KMS-11 (cell line): ENCODE measurements around the gene MED13L.

Experiments
- H2AFZ ChIP-seq: fragments of 200-600 bp; sonication (generic); 2 replicates; pipeline ENCODE4 v1.6.1; 2016; ENCODE audit warnings: antibody characterized with exemption, mixed run types, low read depth
- H3K27ac ChIP-seq: fragments of 200-600 bp; sonication (generic); 2 replicates; pipeline ENCODE4 v1.6.1; 2016; ENCODE audit warnings: mild to moderate bottlenecking, mixed run types
- H3K27me3 ChIP-seq: fragments of 200-600 bp; sonication (generic); 2 replicates; pipeline ENCODE4 v1.6.1; 2017; ENCODE audit warnings: mild to moderate bottlenecking, low read depth, mixed run types, moderate library complexity; ENCODE audit not compliant: insufficient read depth
- H3K36me3 ChIP-seq: fragments of 200-600 bp; sonication (generic); 2 replicates; pipeline ENCODE4 v1.6.1; 2017; ENCODE audit warnings: mild to moderate bottlenecking, mixed run types; ENCODE audit not compliant: insufficient read depth
- H3K4me1 ChIP-seq: fragments of 200-600 bp; sonication (generic); 2 replicates; pipeline ENCODE4 v1.6.1; 2016; ENCODE audit warnings: mild to moderate bottlenecking, low read depth, mixed run types; ENCODE audit not compliant: poor library complexity, severe bottlenecking
- H3K4me2 ChIP-seq: fragments of 200-600 bp; sonication (generic); 2 replicates; pipeline ENCODE4 v1.7.0; 2016; ENCODE audit warnings: mild to moderate bottlenecking, mixed run types
- H3K4me3 ChIP-seq: fragments of 200-600 bp; sonication (generic); IDR thresholded peaks from 2 replicates; pipeline ENCODE4 v1.6.1; 2017; ENCODE audit warnings: low read depth, low read length, mixed read lengths; ENCODE audit not compliant: insufficient read depth
- H3K79me2 ChIP-seq: fragments of 200-600 bp; sonication (generic); 2 replicates; pipeline ENCODE4 v1.6.1; 2016; ENCODE audit warnings: low read depth, mixed run types; ENCODE audit not compliant: insufficient read depth
- H3K9ac ChIP-seq: fragments of 200-600 bp; sonication (generic); 2 replicates; pipeline ENCODE4 v1.6.1; 2016; ENCODE audit warnings: mild to moderate bottlenecking, mixed run types
- H4K20me1 ChIP-seq: fragments of 200-600 bp; sonication (generic); 2 replicates; pipeline ENCODE4 v1.6.1; 2016; ENCODE audit warnings: mild to moderate bottlenecking, mixed run types; ENCODE audit not compliant: insufficient read depth
- TF ChIP-seq, protein P1 (sequence below): fragments of 200-600 bp; sonication (generic); conservative IDR thresholded peaks from 2 replicates; pipeline ENCODE4 v1.6.1; 2017; ENCODE audit warnings: low read depth, mild to moderate bottlenecking, antibody characterized with exemption, low read length, moderate library complexity, mixed read lengths

Gene MED13L

DNA sequence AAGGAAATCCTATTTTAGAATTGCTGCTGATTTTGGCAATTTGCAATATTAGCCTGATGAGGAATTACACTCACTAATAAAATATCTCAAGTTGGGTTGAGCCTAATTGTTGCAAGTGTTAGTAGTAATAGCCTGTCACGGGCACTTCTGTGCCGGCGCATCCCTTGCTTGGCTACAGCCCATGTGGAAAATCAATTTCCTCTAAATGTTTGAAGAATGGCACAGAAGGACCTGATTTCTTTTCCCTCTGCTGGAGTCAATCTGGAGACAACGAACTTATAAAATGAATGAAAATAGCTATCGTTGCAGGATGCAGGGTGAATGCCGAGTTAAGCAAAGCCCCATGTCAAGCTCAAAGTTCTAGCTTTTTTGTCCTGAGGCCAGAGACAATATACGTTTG lies 31.2 kb upstream of the MED13L start:
- H3K27ac ChIP-seq: no peak overlapping the region
- no peaks in the 10 kb centered on the region for H3K36me3 ChIP-seq
- TF ChIP-seq, protein P1, sequence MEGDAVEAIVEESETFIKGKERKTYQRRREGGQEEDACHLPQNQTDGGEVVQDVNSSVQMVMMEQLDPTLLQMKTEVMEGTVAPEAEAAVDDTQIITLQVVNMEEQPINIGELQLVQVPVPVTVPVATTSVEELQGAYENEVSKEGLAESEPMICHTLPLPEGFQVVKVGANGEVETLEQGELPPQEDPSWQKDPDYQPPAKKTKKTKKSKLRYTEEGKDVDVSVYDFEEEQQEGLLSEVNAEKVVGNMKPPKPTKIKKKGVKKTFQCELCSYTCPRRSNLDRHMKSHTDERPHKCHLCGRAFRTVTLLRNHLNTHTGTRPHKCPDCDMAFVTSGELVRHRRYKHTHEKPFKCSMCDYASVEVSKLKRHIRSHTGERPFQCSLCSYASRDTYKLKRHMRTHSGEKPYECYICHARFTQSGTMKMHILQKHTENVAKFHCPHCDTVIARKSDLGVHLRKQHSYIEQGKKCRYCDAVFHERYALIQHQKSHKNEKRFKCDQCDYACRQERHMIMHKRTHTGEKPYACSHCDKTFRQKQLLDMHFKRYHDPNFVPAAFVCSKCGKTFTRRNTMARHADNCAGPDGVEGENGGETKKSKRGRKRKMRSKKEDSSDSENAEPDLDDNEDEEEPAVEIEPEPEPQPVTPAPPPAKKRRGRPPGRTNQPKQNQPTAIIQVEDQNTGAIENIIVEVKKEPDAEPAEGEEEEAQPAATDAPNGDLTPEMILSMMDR: no peak
- H3K9ac ChIP-seq: no peak overlapping the region
- H4K20me1 ChIP-seq: no peaks in the 10 kb centered on the region
- H2AFZ ChIP-seq: no peak overlapping the region
- H3K4me2 ChIP-seq: no peak overlapping the region
- no peaks in the 10 kb centered on the region for H3K4me1 ChIP-seq
- no peaks in the 10 kb centered on the region for H3K79me2 ChIP-seq
- H3K4me3 ChIP-seq: no peak overlapping the region
- H3K27me3 ChIP-seq: no peaks in the 10 kb centered on the region

DNA sequence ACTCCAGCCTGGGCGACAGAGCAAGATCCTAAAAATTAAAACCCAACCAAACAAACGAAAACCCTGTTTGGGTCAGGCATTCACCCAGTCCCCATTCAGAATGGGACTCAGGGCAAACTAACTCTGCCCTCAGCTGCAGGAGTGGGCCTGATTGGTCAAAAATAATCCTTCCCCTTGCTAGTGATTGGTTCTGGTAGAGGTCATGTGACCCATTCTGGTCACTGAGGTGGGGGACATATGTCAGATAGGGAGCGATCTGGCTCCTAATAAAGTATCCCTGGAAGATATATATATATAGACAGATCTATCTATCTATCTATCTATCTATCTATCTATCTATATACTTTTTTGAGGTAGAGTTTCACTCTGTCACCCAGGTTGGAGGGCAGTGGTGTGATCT lies 29.5 kb upstream of the MED13L start:
- no peaks in the 10 kb centered on the region for H3K4me1 ChIP-seq
- no peaks in the 10 kb centered on the region for H4K20me1 ChIP-seq
- no peak overlapping the region for H3K9ac ChIP-seq
- H3K79me2 ChIP-seq: no peaks in the 10 kb centered on the region
- TF ChIP-seq, protein P1: no peak
- no peak overlapping the region for H3K27ac ChIP-seq
- no peak overlapping the region for H3K4me2 ChIP-seq
- no peak overlapping the region for H2AFZ ChIP-seq
- no peaks in the 10 kb centered on the region for H3K27me3 ChIP-seq
- no peaks in the 10 kb centered on the region for H3K36me3 ChIP-seq
- H3K4me3 ChIP-seq: no peak overlapping the region

DNA sequence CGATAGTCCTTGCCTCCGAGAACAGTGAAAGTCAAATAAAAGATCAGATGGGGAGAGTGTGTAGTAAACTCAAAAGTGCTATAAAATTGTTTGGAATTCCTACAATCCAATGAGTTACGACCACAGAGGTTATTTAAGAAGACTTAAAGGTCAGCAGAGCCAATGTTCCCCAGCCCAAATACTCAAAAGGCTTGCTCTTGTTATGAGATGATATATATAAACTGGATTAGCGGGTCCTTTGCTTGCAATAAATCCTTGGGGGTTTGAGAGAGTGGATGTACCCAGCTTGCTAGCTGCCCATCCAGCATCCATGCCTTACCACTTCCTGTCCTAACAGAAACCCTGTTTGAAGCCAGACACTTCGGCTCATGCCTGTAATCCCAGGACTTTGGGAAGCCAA lies 29.0 kb upstream of the MED13L start:
- no peak overlapping the region for H3K9ac ChIP-seq
- no peaks in the 10 kb centered on the region for H3K27me3 ChIP-seq
- no peaks in the 10 kb centered on the region for H3K36me3 ChIP-seq
- H4K20me1 ChIP-seq: no peaks in the 10 kb centered on the region
- no peak overlapping the region for H2AFZ ChIP-seq
- TF ChIP-seq, protein P1: no peak
- H3K4me3 ChIP-seq: no peak overlapping the region
- H3K79me2 ChIP-seq: no peaks in the 10 kb centered on the region
- no peaks in the 10 kb centered on the region for H3K4me1 ChIP-seq
- no peak overlapping the region for H3K4me2 ChIP-seq
- H3K27ac ChIP-seq: no peak overlapping the region

DNA sequence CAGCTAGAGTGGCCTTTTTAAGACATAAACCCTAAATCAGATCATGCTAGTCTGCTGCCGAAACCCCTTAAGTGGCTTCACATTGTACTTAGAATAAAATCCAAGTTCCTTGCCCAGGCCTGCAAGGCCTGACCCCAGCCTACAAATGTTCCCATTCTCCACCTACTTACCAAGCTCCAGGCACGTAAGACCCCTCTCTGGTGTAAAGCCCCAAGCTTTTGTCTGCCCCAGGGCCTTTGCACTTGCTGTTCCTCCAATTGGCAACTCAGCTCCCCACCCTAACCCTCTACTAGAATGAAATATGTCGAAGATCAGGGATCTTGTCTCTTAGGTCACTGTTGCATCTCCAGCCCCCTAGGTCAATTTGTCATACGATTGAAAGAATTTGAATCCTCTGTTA lies 27.1 kb upstream of the MED13L start:
- Histone ChIP-seq H3K4me1 (no peaks in the 10 kb centered on the region), H3K27me3 (no peaks in the 10 kb centered on the region), H3K27ac (no peak overlapping the region), H3K4me3 (no peak overlapping the region), H3K9ac (no peak overlapping the region), H3K4me2 (no peak overlapping the region), H2AFZ (no peak overlapping the region), H3K36me3 (no peaks in the 10 kb centered on the region), H4K20me1 (no peaks in the 10 kb centered on the region), H3K79me2 (no peaks in the 10 kb centered on the region)
- TF ChIP-seq, protein P1: no peak

DNA sequence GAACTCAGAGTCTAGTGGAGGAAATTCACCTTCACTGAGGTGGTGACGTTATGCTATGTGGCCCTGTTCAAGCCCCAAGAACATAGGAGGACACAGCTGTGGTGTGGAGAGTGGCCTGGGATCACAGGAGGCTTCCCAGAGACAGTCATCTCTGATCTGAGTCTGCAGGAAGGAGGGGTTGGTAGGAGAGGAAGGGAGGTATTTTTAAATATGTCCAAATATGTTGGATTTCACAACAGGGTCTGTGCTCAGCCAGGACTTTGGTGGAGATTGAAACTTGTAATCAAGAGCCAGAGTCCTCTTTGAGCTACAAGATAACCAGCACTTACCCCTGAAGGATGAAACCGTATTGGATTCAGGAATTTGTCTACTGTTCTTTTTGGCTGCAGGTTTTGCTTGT lies 26.4 kb upstream of the MED13L start:
- H3K27me3 ChIP-seq: no peaks in the 10 kb centered on the region
- H2AFZ ChIP-seq: no peak overlapping the region
- no peaks in the 10 kb centered on the region for H3K36me3 ChIP-seq
- no peaks in the 10 kb centered on the region for H3K4me1 ChIP-seq
- no peak overlapping the region for H3K27ac ChIP-seq
- no peak overlapping the region for H3K4me2 ChIP-seq
- TF ChIP-seq, protein P1: no peak
- no peaks in the 10 kb centered on the region for H3K79me2 ChIP-seq
- H3K9ac ChIP-seq: no peak overlapping the region
- no peaks in the 10 kb centered on the region for H4K20me1 ChIP-seq
- H3K4me3 ChIP-seq: no peak overlapping the region
